Measurements from ENCODE around the gene MATN1. TPM values are rescaled to one million over a fixed set of nuclear protein-coding genes. Genes with fewer than 3 reads are reported as not detected.

The MATN1 gene
- total RNA-seq, 1 experiment from 2014 or later: 0.47 TPM

- CTCF ChIA-PET: interaction anchor here (0.5 to 1.4 kb wide), 7 partner anchors 10 to 1382 kb away, joined by 3 to 7 read pairs (median 3); no protein-coding TSS in a partner anchor
- Mint-ChIP-seq H3K36me3 (ENCODE audit: insufficient read depth, unreplicated experiment) (no peaks in the 10 kb centered on the region), H3K27me3 (ENCODE audit: insufficient read depth, unreplicated experiment) (no peaks in the 10 kb centered on the region), H3K27ac (ENCODE audit: low read depth, unreplicated experiment) (peak overlapping the region; percentile 10), H3K4me3 (ENCODE audit: unreplicated experiment) (no peak overlapping the region), H3K4me1 (ENCODE audit: insufficient read depth, unreplicated experiment) (no peaks in the 10 kb centered on the region), H3K9me3 (ENCODE audit: unreplicated experiment) (no peaks in the 10 kb centered on the region)
- peak; percentile 16 for TF ChIP-seq CTCF (IDR thresholded peaks at IDR 0.05; ENCODE audit: unreplicated experiment)
- peak; percentile 60 for DNase-seq (ENCODE audit: unreplicated experiment)
- no TSS peak for BruUV-seq (replicated peaks)
- POLR2A ChIA-PET: interaction anchor here (0.6 kb wide), 1 partner anchor 778 kb away, joined by 3 read pairs; no protein-coding TSS in a partner anchor
- intact Hi-C loops (cut with micrococcal nuclease): no loop called here
Measured at GRCh38 chr1:30697571-30698376, 25.6 kb downstream of the MATN1 start.

- no TSS peak for BruUV-seq (replicated peaks)
- H3K9me3 Mint-ChIP-seq (ENCODE audit: unreplicated experiment): no peaks in the 10 kb centered on the region
- no peaks in the 10 kb centered on the region for H3K36me3 Mint-ChIP-seq (ENCODE audit: insufficient read depth, unreplicated experiment)
- DNase-seq (ENCODE audit: unreplicated experiment): no peak
- H3K4me1 Mint-ChIP-seq (ENCODE audit: insufficient read depth, unreplicated experiment): no peaks in the 10 kb centered on the region
- H3K4me3 Mint-ChIP-seq (ENCODE audit: unreplicated experiment): no peak overlapping the region
- no peak overlapping the region for H3K27ac Mint-ChIP-seq (ENCODE audit: low read depth, unreplicated experiment)
- POLR2A ChIA-PET: no interaction called here
- TF ChIP-seq CTCF (IDR thresholded peaks at IDR 0.05; ENCODE audit: unreplicated experiment): no peak
- intact Hi-C loops (cut with micrococcal nuclease): no loop called here
- no peaks in the 10 kb centered on the region for H3K27me3 Mint-ChIP-seq (ENCODE audit: insufficient read depth, unreplicated experiment)
- CTCF ChIA-PET: interaction anchor here (1.4 kb wide), 1 partner anchor 11 kb away, joined by 7 read pairs; no protein-coding TSS in a partner anchor
Measured at GRCh38 chr1:30696831-30697230, 26.6 kb downstream of the MATN1 start.

- ChIA-PET POLR2A (no interaction called here), CTCF (interaction anchor here (0.6 kb wide), 2 partner anchors 902 to 1439 kb away, joined by 3 to 4 read pairs; no protein-coding TSS in a partner anchor)
- Mint-ChIP-seq H3K9me3 (ENCODE audit: unreplicated experiment) (no peaks in the 10 kb centered on the region), H3K4me1 (ENCODE audit: insufficient read depth, unreplicated experiment) (peaks cover 5% of the 10 kb centered on the region), H3K27ac (ENCODE audit: low read depth, unreplicated experiment) (no peak overlapping the region), H3K36me3 (ENCODE audit: insufficient read depth, unreplicated experiment) (no peaks in the 10 kb centered on the region), H3K4me3 (ENCODE audit: unreplicated experiment) (no peak overlapping the region), H3K27me3 (ENCODE audit: insufficient read depth, unreplicated experiment) (no peaks in the 10 kb centered on the region)
- DNase-seq (ENCODE audit: unreplicated experiment): no peak
- BruUV-seq (replicated peaks): no TSS peak
- TF ChIP-seq CTCF (IDR thresholded peaks at IDR 0.05; ENCODE audit: unreplicated experiment): no peak
- intact Hi-C loops (cut with micrococcal nuclease): no loop called here
Measured at GRCh38 chr1:30695439-30695841, 27.9 kb downstream of the MATN1 start.

- no peaks in the 10 kb centered on the region for H3K9me3 Mint-ChIP-seq (ENCODE audit: unreplicated experiment)
- no TSS peak for BruUV-seq (replicated peaks)
- no peaks in the 10 kb centered on the region for H3K27me3 Mint-ChIP-seq (ENCODE audit: insufficient read depth, unreplicated experiment)
- CTCF ChIA-PET: no interaction called here
- no peaks in the 10 kb centered on the region for H3K36me3 Mint-ChIP-seq (ENCODE audit: insufficient read depth, unreplicated experiment)
- peaks cover 13% of the 10 kb centered on the region for H3K4me1 Mint-ChIP-seq (ENCODE audit: insufficient read depth, unreplicated experiment)
- H3K27ac Mint-ChIP-seq (ENCODE audit: low read depth, unreplicated experiment): no peak overlapping the region
- H3K4me3 Mint-ChIP-seq (ENCODE audit: unreplicated experiment): no peak overlapping the region
- intact Hi-C loops (cut with micrococcal nuclease): no loop called here
- no peak for TF ChIP-seq CTCF (IDR thresholded peaks at IDR 0.05; ENCODE audit: unreplicated experiment)
- no peak for DNase-seq (ENCODE audit: unreplicated experiment)
- POLR2A ChIA-PET: no interaction called here
Measured at GRCh38 chr1:30694280-30695175, 28.9 kb downstream of the MATN1 start.
